HCT116 (cell line): ENCODE data around the gene RYR3. TPM values are rescaled to one million over a fixed set of nuclear protein-coding genes. Genes with fewer than 3 reads are reported as not detected.

ENCODE experiments used
- ATAC-seq: fragments of 200-7000 bp; cut with Tn5 transposase; 2 replicates; pipeline ENCODE4 v1.9.1; 2020; ENCODE audit warnings: mild to moderate bottlenecking, moderate library complexity
- BruUV-seq: library from RNA; stranded (reverse); fragments of 400-500 nt; replicated peaks from 2 replicates; lab custom pipeline; 2021; lab: Mats Ljungman, UMichigan
- CTCF ChIA-PET: fragments of 300-600 bp; sonication (Branson Sonifier 250); formaldehyde crosslinking; loops from one replicate; lab custom pipeline; 2021; ENCODE audit warnings: antibody characterized with exemption; lab: Charles Lee
- POLR2A ChIA-PET: fragments of 300-600, 350-600 bp; sonication (Branson Sonifier 250); formaldehyde crosslinking; loops from one replicate; lab custom pipeline; 2021; ENCODE audit warnings: antibody characterized with exemption; lab: Charles Lee
- RAD21 ChIA-PET, 2 experiments: fragments of 300-600 bp; sonication (Branson Sonifier 250); formaldehyde crosslinking; loops; one replicate each; lab custom pipeline; 2023; ENCODE audit warnings: low total read pairs in 2 of 2; ENCODE audit not compliant: uncharacterized antibody in 2 of 2, unreplicated experiment in 2 of 2, low non-redundant PET in 1 of 2; lab: Charles Lee
- DNase-seq: peaks from one replicate; pipeline ENCODE4 v3.0.0-alpha.2; 2010; ENCODE audit warnings: low read depth, low spot score
- H2AFZ ChIP-seq: fragments of 200-600 bp; shearing (Covaris generic), sonication (generic); 2 replicates; pipeline ENCODE4 v1.6.1; 2017; ENCODE audit warnings: low read depth, mixed run types, mixed read lengths, antibody characterized with exemption, low read length; ENCODE audit not compliant: poor library complexity, severe bottlenecking
- H3K27ac ChIP-seq: 2 replicates; pipeline ENCODE4 v1.5.1; 2012; ENCODE audit warnings: low read depth, low read length
- H3K27me3 ChIP-seq: fragments of 200-600 bp; sonication (generic); 2 replicates; pipeline ENCODE4 v1.6.1; 2016; ENCODE audit warnings: mixed run types, low read length, mixed read lengths; ENCODE audit not compliant: insufficient read depth
- H3K36me3 ChIP-seq, 2 experiments: fragments of 200-500 bp in 1 of 2; fragments of 200-600 bp in 1 of 2; sonication (Bioruptor generic) in 1 of 2; sonication (generic) in 1 of 2; 2 replicates each; pipeline versions ENCODE4 v1.5.1 to v1.6.1; 2014 to 2016; ENCODE audit warnings: low read length in 2 of 2, inconsistent platforms in 1 of 2, mixed read lengths in 1 of 2, mixed run types in 1 of 2; ENCODE audit not compliant: insufficient read depth in 2 of 2, control insufficient read depth in 1 of 2
- H3K4me1 ChIP-seq, 2 experiments: fragments of 200-600 bp in 1 of 2; sonication (generic) in 1 of 2; 2 replicates each; pipeline versions ENCODE4 v1.5.1 to v1.6.1; 2012 to 2017; ENCODE audit warnings: low read length in 2 of 2, inconsistent platforms in 1 of 2, mild to moderate bottlenecking in 1 of 2, mixed read lengths in 1 of 2, mixed run types in 1 of 2, moderate library complexity in 1 of 2; ENCODE audit not compliant: insufficient read depth in 2 of 2, control insufficient read depth in 1 of 2
- H3K4me2 ChIP-seq: fragments of 200-600 bp; sonication (generic); 2 replicates; pipeline ENCODE4 v1.6.1; 2017; ENCODE audit warnings: mixed run types, low read length, mixed read lengths
- H3K4me3 ChIP-seq, 2 experiments: fragments of 200-600 bp in 1 of 2; sonication (generic) in 1 of 2; replicated peaks in 1 of 2; 2 replicates each; pipeline ENCODE4 v1.5.1; 2011 to 2016; ENCODE audit warnings: low read length in 2 of 2, control low read depth in 1 of 2, low read depth in 1 of 2, mild to moderate bottlenecking in 1 of 2, mixed read lengths in 1 of 2, mixed run types in 1 of 2
- H3K79me2 ChIP-seq: fragments of 200-600 bp; sonication (generic); 2 replicates; pipeline ENCODE4 v1.6.1; 2017; ENCODE audit warnings: mild to moderate bottlenecking, mixed run types, low read length, moderate library complexity, mixed read lengths; ENCODE audit not compliant: insufficient read depth
- H3K9ac ChIP-seq: fragments of 200-600 bp; sonication (generic); 2 replicates; pipeline ENCODE4 v1.6.1; 2016; ENCODE audit warnings: low read length, mixed read lengths
- H3K9me2 ChIP-seq: fragments of 200-600 bp; sonication (generic), shearing (Covaris generic); 2 replicates; pipeline ENCODE4 v1.6.1; 2017; ENCODE audit warnings: mixed run types, mild to moderate bottlenecking, moderate library complexity; ENCODE audit not compliant: insufficient read depth
- H3K9me3 ChIP-seq, 2 experiments: fragments of 200-500 bp in 1 of 2; fragments of 200-600 bp in 1 of 2; sonication (Bioruptor generic) in 1 of 2; sonication (generic) in 1 of 2; 2 replicates each; pipeline ENCODE4 v1.6.1; 2014 to 2017; ENCODE audit warnings: low read length in 2 of 2, mixed read lengths in 2 of 2, inconsistent platforms in 1 of 2, low read depth in 1 of 2, mild to moderate bottlenecking in 1 of 2, mixed run types in 1 of 2, moderate library complexity in 1 of 2; ENCODE audit not compliant: control insufficient read depth in 1 of 2, insufficient read depth in 1 of 2
- H4K20me1 ChIP-seq: fragments of 200-600 bp; sonication (generic), shearing (Covaris generic); 2 replicates; pipeline ENCODE4 v1.6.1; 2017; ENCODE audit warnings: mixed run types, mild to moderate bottlenecking, moderate library complexity; ENCODE audit not compliant: insufficient read depth
- ATF3 ChIP-seq: IDR thresholded peaks from 2 replicates; pipeline ENCODE4 v1.6.1; 2012
- CTCF ChIP-seq, 3 experiments: fragments of 200-600 bp in 1 of 3; sonication (generic) in 1 of 3; IDR thresholded peaks in 2 of 3; conservative IDR thresholded peaks in 1 of 3; 2 replicates each; pipeline ENCODE4 v1.5.1; 2012 to 2017; ENCODE audit warnings: low read depth in 2 of 3, low read length in 2 of 3, antibody characterized with exemption in 1 of 3, borderline replicate concordance in 1 of 3, control low read depth in 1 of 3, mild to moderate bottlenecking in 1 of 3, mixed read lengths in 1 of 3, mixed run types in 1 of 3, moderate library complexity in 1 of 3; ENCODE audit not compliant: insufficient read depth in 1 of 3
- RAD21 ChIP-seq: IDR thresholded peaks from 2 replicates; pipeline ENCODE4 v1.6.1; 2012; ENCODE audit warnings: low read depth, mild to moderate bottlenecking
- REST ChIP-seq: IDR thresholded peaks from 2 replicates; pipeline ENCODE4 v1.6.1; 2012; ENCODE audit warnings: low read depth
- intact Hi-C: fragments of 100-400 bp; cut with micrococcal nuclease; formaldehyde crosslinking; loops from 2 replicates; pipeline ENCODE4 v1.10.0; 2022
- total RNA-seq: library from RNA; stranded (reverse); gene quantifications from one replicate; pipeline ENCODE4 v1.2.1, GENCODE V29; 2021; ENCODE audit not compliant: unreplicated experiment

The RYR3 gene
- total RNA-seq, 1 experiment from 2014 or later = not detected

- intact Hi-C loops = loop anchor here (2.0 to 5.0 kb wide), 2 partner anchors 316 to 366 kb away; no protein-coding TSS in a partner anchor
- Histone ChIP-seq H3K27me3 (peaks cover 44% of the 10 kb centered on the region), H3K36me3 (no peaks in the 10 kb centered on the region), H4K20me1 (no peaks in the 10 kb centered on the region), H3K4me3 (no peak overlapping the region), H3K4me1 (no peaks in the 10 kb centered on the region), H3K9me3 (no peaks in the 10 kb centered on the region), H3K79me2 (no peaks in the 10 kb centered on the region), H3K9me2 (no peaks in the 10 kb centered on the region), H3K27ac (no peak overlapping the region), H2AFZ (no peak overlapping the region), H3K9ac (no peak overlapping the region), H3K4me2 (no peak overlapping the region)
- CTCF ChIA-PET = interaction anchor here (1.3 to 1.7 kb wide), 2 partner anchors 92 to 316 kb away, joined by 3 to 7 read pairs; no protein-coding TSS in a partner anchor
- peak; percentile 36; the same call in 1 of the 2 replicates for ATAC-seq
- RAD21 ChIA-PET = interaction anchor here in 1 of 2 experiments (0.5 kb wide), 1 partner anchor 54 kb away, joined by 3 read pairs; no protein-coding TSS in a partner anchor
- no peak for DNase-seq
- TF ChIP-seq ATF3 (no peak), CTCF (IDR thresholded peaks at IDR 0.05 in 2 of 3, conservative IDR thresholded peaks at IDR 0.05 in 1 of 3; ENCODE audit: borderline replicate concordance in 1 of 3, insufficient read depth in 1 of 3, low read depth in 2 of 3, low read length in 2 of 3) (peak; percentile 17 to 49 (median 23); a peak in 5 of 6 replicates), REST (no peak), RAD21 (peak; percentile 28; the same call in 1 of the 2 replicates)
- no TSS peak for BruUV-seq
- POLR2A ChIA-PET = no interaction called here
Measured at GRCh38 chr15:33608714-33609113, 297.9 kb downstream of the RYR3 start.
